ENCODE measurements around the gene IGF2BP2.
"Not testable (repeated sequence)": the region's sequence is repeated elsewhere in the genome, so short reads cannot be mapped to it uniquely, and the experiment has no call there.

Gene IGF2BP2

GRCh38 chr3:185661772-185662171, 163.1 kb downstream of the IGF2BP2 start:
- Histone ChIP-seq H3K9ac (ENCODE audit: low read length) (no peak overlapping the region), H3K36me3 (ENCODE audit: control insufficient read depth, low read depth, low read length) (peaks cover 19% of the 10 kb centered on the region), H3K4me1 (ENCODE audit: control insufficient read depth, low read depth, low read length) (no peaks in the 10 kb centered on the region)

GRCh38 chr3:185661296-185661695, 163.5 kb downstream of the IGF2BP2 start:
- H3K27me3 ChIP-seq (ENCODE audit: control insufficient read depth, insufficient read depth, low read length); H3K4me3 ChIP-seq (ENCODE audit: low read length); H3K4me1 ChIP-seq (ENCODE audit: control insufficient read depth, low read depth, low read length); H3K9me3 ChIP-seq (ENCODE audit: control insufficient read depth, low read depth, low read length); H3K27ac ChIP-seq (ENCODE audit: low read length); H3K9ac ChIP-seq (ENCODE audit: low read length): not testable (repeated sequence)
- H3K36me3 ChIP-seq (ENCODE audit: control insufficient read depth, low read depth, low read length): peaks cover 23% of the 10 kb centered on the region

More at GRCh38 chr3:185661772-185662171, 163.1 kb downstream of the IGF2BP2 start:
- Histone ChIP-seq H3K4me3 (ENCODE audit: low read length) (no peak overlapping the region), H3K27me3 (ENCODE audit: control insufficient read depth, insufficient read depth, low read length) (no peaks in the 10 kb centered on the region), H3K9me3 (ENCODE audit: control insufficient read depth, low read depth, low read length) (no peaks in the 10 kb centered on the region), H3K27ac (ENCODE audit: low read length) (no peak overlapping the region)

- H3K36me3 ChIP-seq (ENCODE audit: control insufficient read depth, low read depth, low read length): peaks cover 34% of the 10 kb centered on the region
- H3K4me3 ChIP-seq (ENCODE audit: low read length): no peak overlapping the region
- H3K27me3 ChIP-seq (ENCODE audit: control insufficient read depth, insufficient read depth, low read length): no peaks in the 10 kb centered on the region
- no peaks in the 10 kb centered on the region for H3K4me1 ChIP-seq (ENCODE audit: control insufficient read depth, low read depth, low read length)
- H3K9ac ChIP-seq (ENCODE audit: low read length): no peak overlapping the region
- no peaks in the 10 kb centered on the region for H3K9me3 ChIP-seq (ENCODE audit: control insufficient read depth, low read depth, low read length)
- H3K27ac ChIP-seq (ENCODE audit: low read length): no peak overlapping the region
These were observed 164.6 kb downstream of the IGF2BP2 start for GRCh38 chr3:185659942-185660921.

GRCh38 chr3:185658943-185659342, 165.9 kb downstream of the IGF2BP2 start:
- Histone ChIP-seq H3K9ac (ENCODE audit: low read length) (no peak overlapping the region), H3K4me1 (ENCODE audit: control insufficient read depth, low read depth, low read length) (no peaks in the 10 kb centered on the region), H3K27me3 (ENCODE audit: control insufficient read depth, insufficient read depth, low read length) (no peaks in the 10 kb centered on the region), H3K9me3 (ENCODE audit: control insufficient read depth, low read depth, low read length) (no peaks in the 10 kb centered on the region), H3K36me3 (ENCODE audit: control insufficient read depth, low read depth, low read length) (peaks cover 44% of the 10 kb centered on the region), H3K27ac (ENCODE audit: low read length) (no peak overlapping the region), H3K4me3 (ENCODE audit: low read length) (no peak overlapping the region)

GRCh38 chr3:185658504-185658912, 166.3 kb downstream of the IGF2BP2 start:
- no peak overlapping the region for H3K27ac ChIP-seq (ENCODE audit: low read length)
- no peaks in the 10 kb centered on the region for H3K9me3 ChIP-seq (ENCODE audit: control insufficient read depth, low read depth, low read length)
- H3K4me1 ChIP-seq (ENCODE audit: control insufficient read depth, low read depth, low read length): no peaks in the 10 kb centered on the region
- H3K4me3 ChIP-seq (ENCODE audit: low read length): no peak overlapping the region
- H3K27me3 ChIP-seq (ENCODE audit: control insufficient read depth, insufficient read depth, low read length): no peaks in the 10 kb centered on the region
- H3K36me3 ChIP-seq (ENCODE audit: control insufficient read depth, low read depth, low read length): peaks cover 48% of the 10 kb centered on the region
- no peak overlapping the region for H3K9ac ChIP-seq (ENCODE audit: low read length)

- Histone ChIP-seq H3K4me3 (ENCODE audit: low read length) (no peak overlapping the region), H3K9ac (ENCODE audit: low read length) (no peak overlapping the region), H3K27ac (ENCODE audit: low read length) (no peak overlapping the region), H3K36me3 (ENCODE audit: control insufficient read depth, low read depth, low read length) (peaks cover 49% of the 10 kb centered on the region), H3K4me1 (ENCODE audit: control insufficient read depth, low read depth, low read length) (no peaks in the 10 kb centered on the region), H3K27me3 (ENCODE audit: control insufficient read depth, insufficient read depth, low read length) (no peaks in the 10 kb centered on the region), H3K9me3 (ENCODE audit: control insufficient read depth, low read depth, low read length) (no peaks in the 10 kb centered on the region)
These were observed 166.9 kb downstream of the IGF2BP2 start for GRCh38 chr3:185657691-185658503.

GRCh38 chr3:185657211-185657610, 167.6 kb downstream of the IGF2BP2 start:
- Histone ChIP-seq H3K27ac (ENCODE audit: low read length) (no peak overlapping the region), H3K36me3 (ENCODE audit: control insufficient read depth, low read depth, low read length) (peaks cover 56% of the 10 kb centered on the region), H3K4me3 (ENCODE audit: low read length) (no peak overlapping the region), H3K9me3 (ENCODE audit: control insufficient read depth, low read depth, low read length) (no peaks in the 10 kb centered on the region), H3K27me3 (ENCODE audit: control insufficient read depth, insufficient read depth, low read length) (no peaks in the 10 kb centered on the region), H3K4me1 (ENCODE audit: control insufficient read depth, low read depth, low read length) (no peaks in the 10 kb centered on the region), H3K9ac (ENCODE audit: low read length) (no peak overlapping the region)

GRCh38 chr3:185656321-185656840, 168.5 kb downstream of the IGF2BP2 start:
- Histone ChIP-seq H3K27me3 (ENCODE audit: control insufficient read depth, insufficient read depth, low read length) (no peaks in the 10 kb centered on the region), H3K9me3 (ENCODE audit: control insufficient read depth, low read depth, low read length) (no peaks in the 10 kb centered on the region), H3K27ac (ENCODE audit: low read length) (no peak overlapping the region), H3K4me3 (ENCODE audit: low read length) (no peak overlapping the region), H3K9ac (ENCODE audit: low read length) (no peak overlapping the region), H3K36me3 (ENCODE audit: control insufficient read depth, low read depth, low read length) (peaks cover 63% of the 10 kb centered on the region), H3K4me1 (ENCODE audit: control insufficient read depth, low read depth, low read length) (no peaks in the 10 kb centered on the region)

- no peaks in the 10 kb centered on the region for H3K27me3 ChIP-seq (ENCODE audit: control insufficient read depth, insufficient read depth, low read length)
- no peak overlapping the region for H3K27ac ChIP-seq (ENCODE audit: low read length)
- H3K4me3 ChIP-seq (ENCODE audit: low read length): no peak overlapping the region
- no peak overlapping the region for H3K9ac ChIP-seq (ENCODE audit: low read length)
- no peaks in the 10 kb centered on the region for H3K9me3 ChIP-seq (ENCODE audit: control insufficient read depth, low read depth, low read length)
- peaks cover 66% of the 10 kb centered on the region for H3K36me3 ChIP-seq (ENCODE audit: control insufficient read depth, low read depth, low read length)
- no peaks in the 10 kb centered on the region for H3K4me1 ChIP-seq (ENCODE audit: control insufficient read depth, low read depth, low read length)
These were observed 169.2 kb downstream of the IGF2BP2 start for GRCh38 chr3:185655426-185656320.

- no peaks in the 10 kb centered on the region for H3K9me3 ChIP-seq (ENCODE audit: control insufficient read depth, low read depth, low read length)
- H3K4me1 ChIP-seq (ENCODE audit: control insufficient read depth, low read depth, low read length): no peaks in the 10 kb centered on the region
- no peak overlapping the region for H3K27ac ChIP-seq (ENCODE audit: low read length)
- no peak overlapping the region for H3K9ac ChIP-seq (ENCODE audit: low read length)
- H3K27me3 ChIP-seq (ENCODE audit: control insufficient read depth, insufficient read depth, low read length): no peaks in the 10 kb centered on the region
- no peak overlapping the region for H3K4me3 ChIP-seq (ENCODE audit: low read length)
- H3K36me3 ChIP-seq (ENCODE audit: control insufficient read depth, low read depth, low read length): peaks cover 70% of the 10 kb centered on the region
These were observed 170.1 kb downstream of the IGF2BP2 start for GRCh38 chr3:185654758-185655145.
